ENCODE results near the gene RERE.

- TF ChIP-seq SALL2 (tag by site-specific recombination; IDR thresholded peaks at IDR 0.05; ENCODE audit: borderline replicate concordance) (no peak), CTCF (tag by site-specific recombination; IDR thresholded peaks at IDR 0.05) (no peak), ZNF521 (tag by site-specific recombination; IDR thresholded peaks at IDR 0.05) (no peak), ZNF585B (tag by site-specific recombination; IDR thresholded peaks at IDR 0.05) (no peak), ZNF558 (tag by site-specific recombination; IDR thresholded peaks at IDR 0.05) (no peak), ZNF274 (IDR thresholded peaks at IDR 0.05; ENCODE audit: low read length) (no peak), ZNF274 (tag by site-specific recombination; IDR thresholded peaks at IDR 0.05; ENCODE audit: borderline replicate concordance) (no peak), SETDB1 (IDR thresholded peaks at IDR 0.05; ENCODE audit: insufficient read length, low read length) (no peak), ZNF768 (tag by site-specific recombination; IDR thresholded peaks at IDR 0.05) (no peak), ZNF76 (tag by site-specific recombination; IDR thresholded peaks at IDR 0.05; ENCODE audit: borderline replicate concordance, low read depth) (no peak), IKZF3 (tag by site-specific recombination; IDR thresholded peaks at IDR 0.05) (no peak), MEIS1 (CRISPR knock-in tag; IDR thresholded peaks at IDR 0.05; ENCODE audit: borderline replicate concordance) (no peak)
- TF ChIP-seq, protein P1, sequence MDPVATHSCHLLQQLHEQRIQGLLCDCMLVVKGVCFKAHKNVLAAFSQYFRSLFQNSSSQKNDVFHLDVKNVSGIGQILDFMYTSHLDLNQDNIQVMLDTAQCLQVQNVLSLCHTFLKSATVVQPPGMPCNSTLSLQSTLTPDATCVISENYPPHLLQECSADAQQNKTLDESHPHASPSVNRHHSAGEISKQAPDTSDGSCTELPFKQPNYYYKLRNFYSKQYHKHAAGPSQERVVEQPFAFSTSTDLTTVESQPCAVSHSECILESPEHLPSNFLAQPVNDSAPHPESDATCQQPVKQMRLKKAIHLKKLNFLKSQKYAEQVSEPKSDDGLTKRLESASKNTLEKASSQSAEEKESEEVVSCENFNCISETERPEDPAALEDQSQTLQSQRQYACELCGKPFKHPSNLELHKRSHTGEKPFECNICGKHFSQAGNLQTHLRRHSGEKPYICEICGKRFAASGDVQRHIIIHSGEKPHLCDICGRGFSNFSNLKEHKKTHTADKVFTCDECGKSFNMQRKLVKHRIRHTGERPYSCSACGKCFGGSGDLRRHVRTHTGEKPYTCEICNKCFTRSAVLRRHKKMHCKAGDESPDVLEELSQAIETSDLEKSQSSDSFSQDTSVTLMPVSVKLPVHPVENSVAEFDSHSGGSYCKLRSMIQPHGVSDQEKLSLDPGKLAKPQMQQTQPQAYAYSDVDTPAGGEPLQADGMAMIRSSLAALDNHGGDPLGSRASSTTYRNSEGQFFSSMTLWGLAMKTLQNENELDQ (tag by site-specific recombination; IDR thresholded peaks at IDR 0.05; ENCODE audit: low read depth) = no peak
Observed at GRCh38 chr1:8406011-8406410, 411.4 kb downstream of the RERE start.

All from HEK293 (cell line).